Neural cell (in vitro differentiated cells): Measurements from ENCODE around the gene MEGF6. TPM values are rescaled to one million over a fixed set of nuclear protein-coding genes. Genes with fewer than 3 reads are reported as not detected.

Experiments used
- H2AFZ ChIP-seq: fragments of 200-600, 300-800 bp; sonication (generic), shearing (Covaris generic); 2 replicates; pipeline ENCODE4 v1.6.0; 2014; ENCODE audit warnings: low read depth, mild to moderate bottlenecking, antibody characterized with exemption, low read length, moderate library complexity
- H3F3A ChIP-seq: fragments of 200-600 bp; shearing (Covaris generic); 2 replicates; pipeline ENCODE4 v1.6.1; 2016; ENCODE audit warnings: mild to moderate bottlenecking, moderate library complexity, mixed read lengths, antibody characterized with exemption, low read length; ENCODE audit not compliant: insufficient read depth, poor library complexity, severe bottlenecking
- H3K27ac ChIP-seq: fragments of 200-600, 300-800 bp; sonication (generic), shearing (Covaris generic); 2 replicates; pipeline ENCODE4 v1.5.1; 2014; ENCODE audit warnings: mild to moderate bottlenecking, low read length, moderate library complexity
- H3K27me3 ChIP-seq: fragments of 300-800, 200-600 bp; sonication (generic), shearing (Covaris generic); 2 replicates; pipeline ENCODE4 v1.6.0; 2014; ENCODE audit warnings: mild to moderate bottlenecking, low read depth, low read length, moderate library complexity; ENCODE audit not compliant: insufficient read depth
- H3K36me3 ChIP-seq: fragments of 300-800, 200-600 bp; sonication (generic), shearing (Covaris generic); 2 replicates; pipeline ENCODE4 v1.5.1; 2014; ENCODE audit warnings: mild to moderate bottlenecking, antibody characterized with exemption, low read length, moderate library complexity; ENCODE audit not compliant: insufficient read depth
- H3K4me2 ChIP-seq: fragments of 300-800, 200-600 bp; sonication (generic), shearing (Covaris generic); 2 replicates; pipeline ENCODE4 v1.6.0; 2014; ENCODE audit warnings: mild to moderate bottlenecking, low read length
- H3K4me3 ChIP-seq: fragments of 300-800, 200-600 bp; sonication (generic), shearing (Covaris generic); 2 replicates; pipeline ENCODE4 v1.5.1; 2014; ENCODE audit warnings: mild to moderate bottlenecking, low read length, moderate library complexity
- H3K79me2 ChIP-seq: fragments of 200-600 bp; shearing (Covaris generic); replicated peaks from 2 replicates; pipeline ENCODE4 v1.6.0; 2014; ENCODE audit warnings: mild to moderate bottlenecking, low read length, moderate library complexity; ENCODE audit not compliant: insufficient read depth
- H3K9ac ChIP-seq: fragments of 300-800, 200-600 bp; sonication (generic), shearing (Covaris generic); 2 replicates; pipeline ENCODE4 v1.6.1; 2016; ENCODE audit warnings: mild to moderate bottlenecking, low read length, mixed read lengths
- H3K9me2 ChIP-seq: fragments of 200-600 bp; shearing (Covaris generic); 2 replicates; pipeline ENCODE4 v1.6.1; 2016; ENCODE audit warnings: mild to moderate bottlenecking, low read length, mixed read lengths; ENCODE audit not compliant: insufficient read depth
- H3K9me3 ChIP-seq: fragments of 200-600, 300-800 bp; sonication (generic), shearing (Covaris generic); 2 replicates; pipeline ENCODE4 v1.6.1; 2016; ENCODE audit warnings: mild to moderate bottlenecking, mixed run types, low read length, moderate library complexity, mixed read lengths
- H4K20me1 ChIP-seq: fragments of 200-600 bp; shearing (Covaris generic); 2 replicates; pipeline ENCODE4 v1.6.1; 2016; ENCODE audit warnings: mild to moderate bottlenecking, mixed run types; ENCODE audit not compliant: insufficient read depth
- EP300 ChIP-seq: fragments of 450-650 bp; conservative IDR thresholded peaks from 2 replicates; pipeline ENCODE4 v1.6.1; 2014; ENCODE audit warnings: antibody characterized with exemption, mild to moderate bottlenecking, moderate library complexity; ENCODE audit not compliant: poor library complexity, severe bottlenecking
- EZH2 ChIP-seq: fragments of 200-600, 300-800 bp; shearing (Covaris generic), sonication (generic); IDR thresholded peaks from 2 replicates; pipeline ENCODE4 v1.6.1; 2014; ENCODE audit warnings: antibody characterized with exemption, low read length, borderline replicate concordance, mild to moderate bottlenecking; ENCODE audit not compliant: insufficient read depth, poor library complexity, severe bottlenecking
- MXI1 ChIP-seq: fragments of 450-650 bp; conservative IDR thresholded peaks from 2 replicates; pipeline ENCODE4 v1.6.1; 2014; ENCODE audit warnings: antibody characterized with exemption, mild to moderate bottlenecking; ENCODE audit not compliant: poor library complexity, severe bottlenecking
- POLR2AphosphoS5 ChIP-seq: IDR thresholded peaks from 2 replicates; pipeline ENCODE4 v1.6.1; 2012
- RAD21 ChIP-seq: fragments of 450-650 bp; conservative IDR thresholded peaks from 2 replicates; pipeline ENCODE4 v1.6.1; 2014; ENCODE audit warnings: antibody characterized with exemption, mild to moderate bottlenecking, moderate library complexity
- SMC3 ChIP-seq: fragments of 450-650 bp; conservative IDR thresholded peaks from 2 replicates; pipeline ENCODE4 v1.6.1; 2014; ENCODE audit warnings: antibody characterized with exemption, mild to moderate bottlenecking, moderate library complexity; ENCODE audit not compliant: poor library complexity
- TAF1 ChIP-seq: IDR thresholded peaks from 2 replicates; pipeline ENCODE4 v1.6.1; 2012; ENCODE audit warnings: low read depth
- polyA plus RNA-seq: library from polyadenylated mRNA; depleted of rRNA; stranded (reverse); fragments of >200 nt; gene quantifications from 2 replicates; pipeline ENCODE4 v1.2.3, GENCODE V29; 2014
- TF ChIP-seq, protein P1 (sequence below): IDR thresholded peaks from 2 replicates; pipeline ENCODE4 v1.6.1; 2012; ENCODE audit warnings: borderline replicate concordance
- TF ChIP-seq, protein P2 (sequence below): fragments of 450-650 bp; IDR thresholded peaks from 2 replicates; pipeline ENCODE4 v1.5.1; 2014; ENCODE audit warnings: antibody characterized with exemption, mild to moderate bottlenecking, moderate library complexity; ENCODE audit not compliant: poor library complexity, severe bottlenecking

MEGF6 gene
- polyA plus RNA-seq, 1 donor from 2014 or later, result 6.0 TPM

DNA sequence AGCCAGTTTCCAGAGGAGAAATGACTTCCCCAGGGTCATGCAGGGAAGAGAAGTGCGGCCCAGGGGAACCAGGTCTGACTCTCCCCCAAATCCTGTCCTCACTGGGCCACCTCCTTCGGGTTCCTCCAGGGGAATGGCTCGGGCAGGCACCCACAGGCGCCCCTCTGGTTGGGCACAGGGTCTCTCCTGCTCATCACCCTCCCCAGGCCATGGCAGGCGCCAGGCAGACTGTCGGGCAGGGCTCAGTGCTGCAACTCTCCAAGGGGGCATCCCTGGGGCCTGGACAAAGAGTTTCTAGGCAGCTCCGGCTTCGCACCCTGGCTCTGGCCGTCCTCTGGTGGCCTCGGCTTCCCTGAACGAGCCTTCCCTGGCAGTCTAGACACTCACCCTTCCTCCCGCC, 75.6 kb downstream of the MEGF6 start:
- Histone ChIP-seq H3K79me2 (no peaks in the 10 kb centered on the region), H3F3A (no peaks in the 10 kb centered on the region), H3K36me3 (no peaks in the 10 kb centered on the region), H3K27me3 (peaks cover under 1% of the 10 kb centered on the region), H3K4me2 (no peak overlapping the region), H3K9me3 (no peaks in the 10 kb centered on the region), H3K9me2 (no peaks in the 10 kb centered on the region), H2AFZ (no peak overlapping the region), H3K9ac (no peak overlapping the region), H3K27ac (no peak overlapping the region), H4K20me1 (no peaks in the 10 kb centered on the region), H3K4me3 (no peak overlapping the region)
- TF ChIP-seq, protein P1, sequence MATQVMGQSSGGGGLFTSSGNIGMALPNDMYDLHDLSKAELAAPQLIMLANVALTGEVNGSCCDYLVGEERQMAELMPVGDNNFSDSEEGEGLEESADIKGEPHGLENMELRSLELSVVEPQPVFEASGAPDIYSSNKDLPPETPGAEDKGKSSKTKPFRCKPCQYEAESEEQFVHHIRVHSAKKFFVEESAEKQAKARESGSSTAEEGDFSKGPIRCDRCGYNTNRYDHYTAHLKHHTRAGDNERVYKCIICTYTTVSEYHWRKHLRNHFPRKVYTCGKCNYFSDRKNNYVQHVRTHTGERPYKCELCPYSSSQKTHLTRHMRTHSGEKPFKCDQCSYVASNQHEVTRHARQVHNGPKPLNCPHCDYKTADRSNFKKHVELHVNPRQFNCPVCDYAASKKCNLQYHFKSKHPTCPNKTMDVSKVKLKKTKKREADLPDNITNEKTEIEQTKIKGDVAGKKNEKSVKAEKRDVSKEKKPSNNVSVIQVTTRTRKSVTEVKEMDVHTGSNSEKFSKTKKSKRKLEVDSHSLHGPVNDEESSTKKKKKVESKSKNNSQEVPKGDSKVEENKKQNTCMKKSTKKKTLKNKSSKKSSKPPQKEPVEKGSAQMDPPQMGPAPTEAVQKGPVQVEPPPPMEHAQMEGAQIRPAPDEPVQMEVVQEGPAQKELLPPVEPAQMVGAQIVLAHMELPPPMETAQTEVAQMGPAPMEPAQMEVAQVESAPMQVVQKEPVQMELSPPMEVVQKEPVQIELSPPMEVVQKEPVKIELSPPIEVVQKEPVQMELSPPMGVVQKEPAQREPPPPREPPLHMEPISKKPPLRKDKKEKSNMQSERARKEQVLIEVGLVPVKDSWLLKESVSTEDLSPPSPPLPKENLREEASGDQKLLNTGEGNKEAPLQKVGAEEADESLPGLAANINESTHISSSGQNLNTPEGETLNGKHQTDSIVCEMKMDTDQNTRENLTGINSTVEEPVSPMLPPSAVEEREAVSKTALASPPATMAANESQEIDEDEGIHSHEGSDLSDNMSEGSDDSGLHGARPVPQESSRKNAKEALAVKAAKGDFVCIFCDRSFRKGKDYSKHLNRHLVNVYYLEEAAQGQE, result no peak
- no peak for TF ChIP-seq EP300
- no peak for TF ChIP-seq MXI1
- TF ChIP-seq RAD21, result no peak
- TF ChIP-seq POLR2AphosphoS5, result no peak
- no peak for TF ChIP-seq TAF1
- TF ChIP-seq, protein P2, sequence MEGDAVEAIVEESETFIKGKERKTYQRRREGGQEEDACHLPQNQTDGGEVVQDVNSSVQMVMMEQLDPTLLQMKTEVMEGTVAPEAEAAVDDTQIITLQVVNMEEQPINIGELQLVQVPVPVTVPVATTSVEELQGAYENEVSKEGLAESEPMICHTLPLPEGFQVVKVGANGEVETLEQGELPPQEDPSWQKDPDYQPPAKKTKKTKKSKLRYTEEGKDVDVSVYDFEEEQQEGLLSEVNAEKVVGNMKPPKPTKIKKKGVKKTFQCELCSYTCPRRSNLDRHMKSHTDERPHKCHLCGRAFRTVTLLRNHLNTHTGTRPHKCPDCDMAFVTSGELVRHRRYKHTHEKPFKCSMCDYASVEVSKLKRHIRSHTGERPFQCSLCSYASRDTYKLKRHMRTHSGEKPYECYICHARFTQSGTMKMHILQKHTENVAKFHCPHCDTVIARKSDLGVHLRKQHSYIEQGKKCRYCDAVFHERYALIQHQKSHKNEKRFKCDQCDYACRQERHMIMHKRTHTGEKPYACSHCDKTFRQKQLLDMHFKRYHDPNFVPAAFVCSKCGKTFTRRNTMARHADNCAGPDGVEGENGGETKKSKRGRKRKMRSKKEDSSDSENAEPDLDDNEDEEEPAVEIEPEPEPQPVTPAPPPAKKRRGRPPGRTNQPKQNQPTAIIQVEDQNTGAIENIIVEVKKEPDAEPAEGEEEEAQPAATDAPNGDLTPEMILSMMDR, result no peak
- no peak for TF ChIP-seq EZH2
- TF ChIP-seq SMC3, result no peak

DNA sequence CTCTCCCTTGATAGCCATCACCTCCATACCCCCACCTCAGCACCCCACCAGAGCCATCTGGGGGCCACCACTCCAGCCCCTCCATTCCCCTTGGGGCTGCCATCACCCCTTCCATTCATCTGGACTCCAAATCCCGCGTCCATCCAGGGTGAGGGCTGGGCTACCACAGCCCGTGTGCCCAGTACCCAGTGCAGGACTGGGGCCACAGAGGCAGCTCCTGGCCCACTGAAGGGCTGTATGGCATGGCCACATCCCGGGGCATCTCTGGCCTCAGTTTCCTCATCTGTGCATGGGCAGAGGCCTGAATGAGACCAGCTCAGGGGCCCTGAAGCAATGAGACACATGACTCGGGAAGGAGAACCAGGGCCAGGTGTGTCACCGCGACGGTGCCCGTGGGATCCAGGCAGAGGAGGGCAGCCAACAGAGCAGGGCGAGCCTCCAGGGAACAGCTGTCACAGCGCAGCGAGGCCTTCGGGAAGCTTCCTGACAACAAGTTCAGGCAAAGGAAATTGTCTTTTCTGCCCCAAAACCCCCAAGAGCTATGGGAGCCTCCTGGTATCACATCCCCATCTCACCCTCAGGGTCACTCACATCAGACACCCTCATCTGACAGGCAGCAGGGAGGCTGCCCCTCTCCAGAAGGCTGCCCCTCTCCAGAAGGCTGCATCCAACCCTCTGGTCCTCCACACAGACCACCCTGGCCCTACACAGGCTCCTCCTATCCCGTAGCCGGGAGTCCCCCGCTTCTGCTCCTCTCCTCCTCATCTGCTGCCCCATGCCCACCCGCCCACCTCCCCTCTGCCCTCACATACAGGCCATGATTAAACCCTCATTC, 76.3 kb downstream of the MEGF6 start:
- Histone ChIP-seq H3K36me3 (no peaks in the 10 kb centered on the region), H4K20me1 (no peaks in the 10 kb centered on the region), H3K4me3 (no peak overlapping the region), H3K79me2 (no peaks in the 10 kb centered on the region), H3K4me2 (no peak overlapping the region), H3F3A (no peaks in the 10 kb centered on the region), H3K9ac (no peak overlapping the region), H3K27me3 (peaks cover 7% of the 10 kb centered on the region), H2AFZ (no peak overlapping the region), H3K9me2 (no peaks in the 10 kb centered on the region), H3K9me3 (no peaks in the 10 kb centered on the region), H3K27ac (no peak overlapping the region)
- TF ChIP-seq, protein P1, result no peak
- TF ChIP-seq, protein P2, result no peak
- TF ChIP-seq POLR2AphosphoS5 (no peak), TAF1 (no peak), MXI1 (no peak), SMC3 (no peak), EP300 (no peak)
